ENCODE measurements around the gene SNRNP40.

DNA sequence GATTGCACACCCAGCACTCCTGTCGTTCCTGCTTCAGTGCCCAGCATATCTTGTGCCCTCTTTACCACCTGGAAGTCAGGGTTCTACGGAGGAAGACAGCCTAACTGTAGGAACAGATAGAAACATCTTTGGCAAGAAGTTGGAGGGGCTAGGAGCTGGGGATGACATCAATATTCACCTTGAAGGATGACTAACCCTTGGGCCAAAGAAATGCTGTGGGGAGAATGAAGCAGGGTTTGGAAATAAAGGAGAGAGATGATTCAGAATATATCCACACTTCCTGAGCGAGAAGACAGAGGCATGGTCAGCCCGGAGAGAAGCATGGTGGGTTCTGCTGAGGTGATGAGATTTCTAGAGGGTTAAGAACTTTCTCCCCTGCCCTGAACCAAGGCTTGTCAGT, 52.3 kb downstream of the SNRNP40 start:
- no peak for TF ChIP-seq CTCF (conservative IDR thresholded peaks at IDR 0.05; ENCODE audit: low read depth, low read length)
- TF ChIP-seq EZH2 (IDR thresholded peaks at IDR 0.05; ENCODE audit: low read length, unreplicated experiment): no peak
